GM21786 (cell line): ENCODE data around the gene ERCC6.
A peak's percentile ranks its signal among the peaks of the same experiment; 100 is the strongest.

ENCODE experiments used
- ATAC-seq: cut with Tn5 transposase; IDR thresholded peaks from one replicate; pipeline ENCODE4 v1.9.1; 2021; ENCODE audit not compliant: unreplicated experiment

ERCC6 gene

GRCh38 chr10:49549640-49550346 is 10.9 kb upstream of the ERCC6 start:
- no peak for ATAC-seq

GRCh38 chr10:49543604-49544003 is 4.7 kb upstream of the ERCC6 start:
- no peak for ATAC-seq

GRCh38 chr10:49542353-49542752 is 3.4 kb upstream of the ERCC6 start:
- ATAC-seq, result no peak

GRCh38 chr10:49541762-49542161 is 2.8 kb upstream of the ERCC6 start:
- ATAC-seq, result no peak

GRCh38 chr10:49540056-49540797 is 1.3 kb upstream of the ERCC6 start:
- no peak for ATAC-seq

GRCh38 chr10:49539320-49539885 is 482 bp upstream of the ERCC6 start:
- peak; percentile 0 for ATAC-seq

- ATAC-seq, result peak; percentile 65
Observed at GRCh38 chr10:49534670-49535381, 4.1 kb downstream of the ERCC6 start.

- ATAC-seq, result no peak
Observed at GRCh38 chr10:49532461-49532860, 6.5 kb downstream of the ERCC6 start.

GRCh38 chr10:49528977-49529506 is 9.9 kb downstream of the ERCC6 start:
- no peak for ATAC-seq

- no peak for ATAC-seq
Observed at GRCh38 chr10:49527850-49528249, 11.1 kb downstream of the ERCC6 start.

- no peak for ATAC-seq
Observed at GRCh38 chr10:49527061-49527460, 11.9 kb downstream of the ERCC6 start.

- no peak for ATAC-seq
Observed at GRCh38 chr10:49526619-49527018, 12.3 kb downstream of the ERCC6 start.

GRCh38 chr10:49524496-49524895 is 14.4 kb downstream of the ERCC6 start:
- ATAC-seq, result no peak

- no peak for ATAC-seq
Observed at GRCh38 chr10:49523301-49523700, 15.6 kb downstream of the ERCC6 start.

GRCh38 chr10:49521062-49521461 is 17.9 kb downstream of the ERCC6 start:
- no peak for ATAC-seq

GRCh38 chr10:49520122-49520775 is 18.7 kb downstream of the ERCC6 start:
- no peak for ATAC-seq

- no peak for ATAC-seq
Observed at GRCh38 chr10:49519717-49520116, 19.2 kb downstream of the ERCC6 start.

GRCh38 chr10:49518982-49519578 is 19.8 kb downstream of the ERCC6 start:
- peak; percentile 43 for ATAC-seq

- ATAC-seq, result no peak
Observed at GRCh38 chr10:49518566-49518965, 20.4 kb downstream of the ERCC6 start.

GRCh38 chr10:49516216-49516970 is 22.5 kb downstream of the ERCC6 start:
- no peak for ATAC-seq
